Liver (tissue), 9 donors: ENCODE measurements around the gene P2RY8. TPM values are rescaled to one million over a fixed set of nuclear protein-coding genes. Genes with fewer than 3 reads are reported as not detected.

ENCODE experiments used
- DNase-seq: peaks from one replicate; pipeline ENCODE4 v3.0.0-alpha.2; 2017; ENCODE audit warnings: low spot score
- H3K27ac ChIP-seq, 2 donors: one replicate each; pipeline ENCODE4 v1.7.0; 2013; ENCODE audit warnings: inconsistent platforms in 2 of 2, low read length in 2 of 2, control low read depth in 1 of 2, low read depth in 1 of 2, mild to moderate bottlenecking in 1 of 2
- H3K27me3 ChIP-seq, 4 donors: one replicate each; pipeline versions ENCODE4 v1.6.1 to v1.7.0; 2013; ENCODE audit warnings: low read length in 3 of 4, inconsistent platforms in 1 of 4, mild to moderate bottlenecking in 1 of 4, moderate library complexity in 1 of 4; ENCODE audit not compliant: control insufficient read depth in 4 of 4, insufficient read depth in 4 of 4
- H3K36me3 ChIP-seq, 4 donors: one replicate each; pipeline versions ENCODE4 v1.6.1 to v1.7.0; 2013; ENCODE audit warnings: low read length in 3 of 4, mild to moderate bottlenecking in 3 of 4, low read depth in 1 of 4, moderate library complexity in 1 of 4; ENCODE audit not compliant: control insufficient read depth in 4 of 4, insufficient read depth in 3 of 4
- H3K4me1 ChIP-seq, 4 donors: one replicate each; pipeline versions ENCODE4 v1.6.1 to v1.7.0; 2013; ENCODE audit warnings: low read length in 3 of 4, mild to moderate bottlenecking in 3 of 4, moderate library complexity in 1 of 4; ENCODE audit not compliant: control insufficient read depth in 4 of 4, insufficient read depth in 4 of 4
- H3K4me3 ChIP-seq, 3 donors: one replicate each; pipeline versions ENCODE4 v1.6.1 to v1.7.0; 2013; ENCODE audit warnings: low read length in 3 of 3, control low read depth in 1 of 3, low read depth in 1 of 3, mild to moderate bottlenecking in 1 of 3
- H3K9ac ChIP-seq, 2 donors: one replicate each; pipeline ENCODE4 v1.7.0; 2013; ENCODE audit warnings: low read length in 2 of 2, mild to moderate bottlenecking in 2 of 2, moderate library complexity in 2 of 2, control low read depth in 1 of 2, low read depth in 1 of 2
- H3K9me3 ChIP-seq, 4 donors: one replicate each; pipeline versions ENCODE4 v1.6.1 to v1.7.0; 2013; ENCODE audit warnings: low read length in 3 of 4; ENCODE audit not compliant: control insufficient read depth in 4 of 4
- CTCF ChIP-seq: fragments of 150-350 bp; IDR thresholded peaks from 2 replicates; pipeline ENCODE4 v1.5.1; 2017; ENCODE audit warnings: improper control_type of control experiment, low read depth, low read length; ENCODE audit not compliant: missing input control
- EGR1 ChIP-seq, 2 donors: IDR thresholded peaks; 2 replicates each; pipeline ENCODE4 v1.6.1; 2016 to 2018; ENCODE audit warnings: antibody characterized with exemption in 2 of 2, low read depth in 2 of 2
- GABPA ChIP-seq, 2 donors: IDR thresholded peaks in 1 of 2; conservative IDR thresholded peaks in 1 of 2; 2 replicates each; pipeline ENCODE4 v1.6.1; 2016; ENCODE audit warnings: antibody characterized with exemption in 2 of 2, mild to moderate bottlenecking in 1 of 2, moderate library complexity in 1 of 2
- HNF4G ChIP-seq: IDR thresholded peaks from 2 replicates; pipeline ENCODE4 v1.6.1; 2016; ENCODE audit warnings: antibody characterized with exemption
- MAX ChIP-seq: IDR thresholded peaks from 2 replicates; pipeline ENCODE4 v1.6.1; 2016; ENCODE audit warnings: antibody characterized with exemption
- NR2F2 ChIP-seq: IDR thresholded peaks from 2 replicates; pipeline ENCODE4 v1.6.1; 2016; ENCODE audit warnings: antibody characterized with exemption
- RAD21 ChIP-seq, 2 donors: IDR thresholded peaks; 2 replicates each; pipeline ENCODE4 v1.6.1; 2016; ENCODE audit warnings: antibody characterized with exemption in 2 of 2, mild to moderate bottlenecking in 2 of 2
- REST ChIP-seq: IDR thresholded peaks from 2 replicates; pipeline ENCODE4 v1.6.1; 2016; ENCODE audit warnings: antibody characterized with exemption, mild to moderate bottlenecking
- RXRA ChIP-seq, 2 donors: IDR thresholded peaks; 2 replicates each; pipeline ENCODE4 v1.6.1; 2017 to 2018; ENCODE audit warnings: antibody characterized with exemption in 2 of 2, mild to moderate bottlenecking in 1 of 2
- TAF1 ChIP-seq: conservative IDR thresholded peaks from 2 replicates; pipeline ENCODE4 v1.6.1; 2016; ENCODE audit warnings: antibody characterized with exemption, mild to moderate bottlenecking
- YY1 ChIP-seq: IDR thresholded peaks from 2 replicates; pipeline ENCODE4 v1.6.1; 2016; ENCODE audit warnings: antibody characterized with exemption, mild to moderate bottlenecking
- WGBS: extraction: QIAGEN DNeasy Blood & Tissue Kit; methylation state at CpG from one replicate; pipeline ENCODE4 v1.1.7; 2013; 5-methylcytosine and 5-hydroxymethylcytosine counted together
- polyA plus RNA-seq, 2 donors: library from polyadenylated mRNA; stranded (reverse) in 1 of 2; unstranded in 1 of 2; fragments of 200-250 nt in 1 of 2; fragments of >200 nt in 1 of 2; fragmentation: Nextera tagmentation in 1 of 2; extraction: Ambion mirVana in 1 of 2; gene quantifications; one replicate each; pipeline versions ENCODE4 v1.2.1 to v1.2.3, GENCODE V29; 2013 to 2015
- total RNA-seq, 2 donors: library from RNA; depleted of rRNA; stranded (reverse); fragments of >200 nt; gene quantifications; one replicate each; pipeline ENCODE4 v1.2.3, GENCODE V29; 2014
- TF ChIP-seq, protein P1 (sequence below): IDR thresholded peaks from 2 replicates; pipeline ENCODE4 v1.6.1; 2016; ENCODE audit warnings: antibody characterized with exemption
- donor health status: healthy.
- donor health status: healthy.
- donor health status: healthy.
- donor health status: healthy.
- donor health status: healthy.

Gene P2RY8
- total and polyA plus RNA-seq, 4 donors: 0.24 to 4.4 (median 0.59) TPM

DNA sequence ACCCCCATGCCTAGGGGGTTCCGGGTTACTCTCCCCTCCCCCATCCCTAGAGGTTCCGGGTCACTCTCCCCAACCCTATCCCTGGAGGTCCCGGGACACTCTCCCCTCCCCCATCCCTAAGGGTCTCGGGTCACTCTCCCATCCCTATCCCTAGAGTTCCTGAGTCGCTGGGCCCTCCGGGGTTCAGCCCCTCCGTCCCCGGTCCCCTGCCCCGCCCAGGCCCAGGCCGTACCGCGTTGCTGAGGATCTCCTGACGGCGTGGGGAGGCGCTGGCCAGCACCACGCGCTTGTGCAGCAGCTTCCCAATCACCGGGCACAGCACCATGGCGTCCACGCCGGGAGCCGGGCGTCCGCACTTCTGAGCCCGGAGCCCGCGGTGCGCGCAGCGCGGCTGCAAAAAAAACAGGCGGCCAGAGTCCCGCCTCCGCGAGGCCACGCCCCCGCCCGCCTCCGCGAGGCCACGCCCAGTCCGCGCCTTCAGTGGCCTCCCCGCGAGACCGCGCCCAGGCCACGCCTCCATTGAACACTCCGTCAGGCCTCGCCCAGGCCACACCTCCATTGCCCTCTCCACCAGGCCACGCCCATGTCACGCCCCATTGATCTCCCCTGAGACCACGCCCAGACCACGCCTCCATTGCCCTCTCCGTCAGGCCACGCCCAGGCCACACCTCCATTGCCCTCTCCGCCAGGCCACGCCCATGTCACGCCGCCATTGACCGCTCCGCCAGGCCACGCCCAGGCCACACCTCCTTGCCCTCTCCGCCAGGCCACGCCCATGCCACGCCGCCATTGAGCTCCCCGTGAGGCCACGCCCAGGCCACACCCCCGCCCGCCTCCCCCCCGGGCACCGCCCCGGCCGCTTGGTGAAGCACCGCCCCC, 84.2 kb downstream of the P2RY8 start, which contains the start of gene ASMTL (continued):
- TF ChIP-seq MAX: no peak

GRCh38 chrX:1451661-1452515, 85.1 kb downstream of the P2RY8 start:
- WGBS: 34% methylated on average over 23 of the region's 23 CpGs
- no peaks in the 10 kb centered on the region for H3K36me3 ChIP-seq
- H3K27me3 ChIP-seq: no peaks in the 10 kb centered on the region
- peak overlapping the region; percentile 31 to 45 for H3K9ac ChIP-seq
- TF ChIP-seq EGR1 (IDR thresholded peaks at IDR 0.05; ENCODE audit: low read depth in 2 of 2): no peak
- no peak for TF ChIP-seq RXRA (IDR thresholded peaks at IDR 0.05)
- no peak for TF ChIP-seq CTCF
- TF ChIP-seq GABPA (IDR thresholded peaks at IDR 0.05 in 1 of 2, conservative IDR thresholded peaks at IDR 0.05 in 1 of 2): no peak
- TF ChIP-seq NR2F2: no peak
- TF ChIP-seq, protein P1, sequence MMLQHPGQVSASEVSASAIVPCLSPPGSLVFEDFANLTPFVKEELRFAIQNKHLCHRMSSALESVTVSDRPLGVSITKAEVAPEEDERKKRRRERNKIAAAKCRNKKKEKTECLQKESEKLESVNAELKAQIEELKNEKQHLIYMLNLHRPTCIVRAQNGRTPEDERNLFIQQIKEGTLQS: no peak
- no peak for TF ChIP-seq RAD21 (IDR thresholded peaks at IDR 0.05)
- no peak for TF ChIP-seq TAF1
- no peak for TF ChIP-seq HNF4G
- no peak for TF ChIP-seq REST
- peaks cover 0 to 17% (median 8%) of the 10 kb centered on the region in 4 donors for H3K4me1 ChIP-seq
- H3K27ac ChIP-seq: peak overlapping the region; percentile 65 to 70
- H3K4me3 ChIP-seq: peak overlapping the region; percentile 65 to 80 (median 79)
- peak; percentile 32 for DNase-seq
- H3K9me3 ChIP-seq: no peaks in the 10 kb centered on the region

DNA sequence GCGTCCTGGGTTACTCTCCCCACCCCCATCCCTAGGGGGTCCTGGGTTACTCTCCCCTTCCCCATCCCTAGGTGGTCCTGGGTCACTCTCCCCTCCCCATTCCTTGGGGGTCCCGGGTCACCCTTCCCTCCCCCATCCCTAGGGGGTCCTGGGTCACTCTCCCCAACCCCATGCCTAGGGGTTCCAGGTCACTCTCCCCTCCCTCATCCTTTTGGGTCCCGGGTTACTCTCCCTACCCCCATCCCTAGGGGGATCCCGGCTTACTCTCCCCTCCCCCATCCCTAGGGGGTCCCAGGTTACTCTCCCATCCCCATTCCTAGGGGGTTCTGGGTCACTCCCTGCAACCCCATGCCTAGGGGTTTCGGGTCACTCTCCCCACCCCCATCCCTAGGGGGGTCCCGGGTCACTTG, 85.7 kb downstream of the P2RY8 start:
- Histone ChIP-seq H3K27me3 (no peaks in the 10 kb centered on the region), H3K27ac (no peak overlapping the region), H3K36me3 (no peaks in the 10 kb centered on the region), H3K4me3 (no peak overlapping the region), H3K4me1 (peaks cover 0 to 17% (median 8%) of the 10 kb centered on the region in 4 donors), H3K9me3 (no peaks in the 10 kb centered on the region), H3K9ac (no peak overlapping the region)
- DNase-seq: peak; percentile 30
- WGBS: 88% methylated on average over 6 of the region's 6 CpGs
- TF ChIP-seq YY1 (no peak), MAX (no peak), EGR1 (IDR thresholded peaks at IDR 0.05; ENCODE audit: low read depth in 2 of 2) (no peak)
